Mesendoderm (in vitro differentiated cells): ENCODE measurements around the gene GIPC2.
"Not testable (repeated sequence)": the region's sequence is repeated elsewhere in the genome, so short reads cannot be mapped to it uniquely, and the experiment has no call there.

Experiments
- DNase-seq: peaks from one replicate; pipeline ENCODE4 v3.0.0; 2013
- H2AK5ac ChIP-seq: 2 replicates; pipeline ENCODE4 v1.6.1; 2013; ENCODE audit warnings: low read length, inconsistent platforms
- H2BK120ac ChIP-seq: 2 replicates; pipeline ENCODE4 v1.6.1; 2013; ENCODE audit warnings: low read depth, mild to moderate bottlenecking, low read length, moderate library complexity, mixed read lengths
- H2BK15ac ChIP-seq: replicated peaks from 2 replicates; pipeline ENCODE4 v1.6.1; 2013; ENCODE audit warnings: low read depth, mild to moderate bottlenecking, moderate library complexity
- H2BK5ac ChIP-seq: 2 replicates; pipeline ENCODE4 v1.6.1; 2013; ENCODE audit warnings: low read length, inconsistent platforms
- H3K18ac ChIP-seq: 2 replicates; pipeline ENCODE4 v1.6.1; 2013; ENCODE audit warnings: mild to moderate bottlenecking, low read length, mixed read lengths
- H3K23ac ChIP-seq: one replicate; pipeline ENCODE4 v1.6.1; 2013; ENCODE audit warnings: low read length
- H3K27ac ChIP-seq: 2 replicates; pipeline ENCODE4 v1.5.1; 2013; ENCODE audit warnings: low read depth, mild to moderate bottlenecking, inconsistent platforms, low read length, moderate library complexity
- H3K27me3 ChIP-seq: 2 replicates; pipeline ENCODE4 v1.6.1; 2013; ENCODE audit warnings: low read length, control low read depth, mild to moderate bottlenecking, inconsistent platforms; ENCODE audit not compliant: insufficient read depth, poor library complexity
- H3K36me3 ChIP-seq: 2 replicates; pipeline ENCODE4 v1.6.1; 2013; ENCODE audit warnings: low read length, inconsistent platforms; ENCODE audit not compliant: control insufficient read depth, insufficient read depth
- H3K4ac ChIP-seq: one replicate; pipeline ENCODE4 v1.6.1; 2013; ENCODE audit warnings: low read depth, mild to moderate bottlenecking, low read length, moderate library complexity
- H3K4me1 ChIP-seq: 2 replicates; pipeline ENCODE4 v1.6.1; 2013; ENCODE audit warnings: low read depth, low read length, inconsistent platforms; ENCODE audit not compliant: control insufficient read depth
- H3K4me2 ChIP-seq: 2 replicates; pipeline ENCODE4 v1.6.1; 2013; ENCODE audit warnings: low read length
- H3K4me3 ChIP-seq: 2 replicates; pipeline ENCODE4 v1.5.1; 2013; ENCODE audit warnings: mild to moderate bottlenecking, low read length
- H3K56ac ChIP-seq: one replicate; pipeline ENCODE4 v1.6.1; 2013; ENCODE audit warnings: low read length
- H3K79me1 ChIP-seq: 2 replicates; pipeline ENCODE4 v1.6.1; 2013; ENCODE audit warnings: low read length, inconsistent platforms
- H3K79me2 ChIP-seq: 2 replicates; pipeline ENCODE4 v1.6.1; 2013; ENCODE audit warnings: mild to moderate bottlenecking, low read length; ENCODE audit not compliant: control insufficient read depth, insufficient read depth
- H3K9ac ChIP-seq: 2 replicates; pipeline ENCODE4 v1.6.1; 2013; ENCODE audit warnings: low read length, inconsistent platforms
- H4K5ac ChIP-seq: one replicate; pipeline ENCODE4 v1.6.1; 2013; ENCODE audit warnings: low read length
- H4K8ac ChIP-seq: one replicate; pipeline ENCODE4 v1.6.1; 2013; ENCODE audit warnings: low read depth, mild to moderate bottlenecking, control low read depth, low read length, moderate library complexity
- WGBS: extraction: QIAGEN DNeasy Blood & Tissue Kit; methylation state at CpG from one replicate; pipeline ENCODE4 v1.1.7; 2013; ENCODE audit warnings: low lambda C conversion rate, missing lambda C conversion rate; ENCODE audit not compliant: insufficient coverage; ENCODE audit errors: extremely low coverage; 5-methylcytosine and 5-hydroxymethylcytosine counted together

GIPC2 gene

DNA sequence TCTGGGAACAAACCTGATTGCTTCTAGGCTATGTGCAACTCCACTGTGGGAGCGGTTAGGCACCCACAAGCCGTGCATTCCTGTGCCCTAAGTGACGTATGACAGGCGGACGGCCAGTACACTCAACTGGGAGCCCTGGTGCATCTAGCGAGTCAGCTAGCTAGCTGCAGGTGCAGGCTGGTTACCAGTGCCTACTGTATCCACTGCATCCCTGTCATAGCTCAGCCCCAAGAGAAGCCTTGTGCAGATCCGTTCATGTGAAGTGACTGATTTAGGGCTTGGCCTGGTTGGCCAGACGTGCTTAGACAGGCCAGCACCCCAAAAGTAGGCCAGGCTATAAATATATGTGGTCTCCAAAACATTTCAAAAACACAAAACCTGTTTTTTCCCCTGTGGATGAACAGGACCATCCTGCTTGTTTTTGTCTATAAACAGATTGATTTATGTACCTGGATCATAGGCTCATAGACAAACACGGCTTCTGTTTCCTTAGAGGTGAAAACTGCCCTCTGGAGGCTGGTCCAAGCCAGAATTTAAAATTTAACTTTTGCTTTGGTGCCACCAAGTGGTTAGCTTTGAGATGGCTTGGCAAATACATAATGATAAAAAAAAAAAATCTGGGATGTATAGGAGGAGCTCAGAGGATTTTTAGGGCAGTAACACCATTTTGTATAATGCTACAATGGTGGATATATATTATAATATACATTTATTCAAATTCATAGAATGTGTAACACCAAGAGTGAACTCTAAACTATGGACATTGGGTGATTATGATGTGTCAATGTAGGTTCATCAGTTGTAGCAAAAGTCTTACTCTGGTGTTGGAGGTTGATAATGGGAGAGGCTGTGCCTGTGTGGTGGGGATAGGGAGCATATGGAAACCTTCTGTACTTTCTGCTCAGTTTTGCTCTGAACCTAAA lies 68.5 kb downstream of the GIPC2 start:
- no peak overlapping the region for H3K9ac ChIP-seq

DNA sequence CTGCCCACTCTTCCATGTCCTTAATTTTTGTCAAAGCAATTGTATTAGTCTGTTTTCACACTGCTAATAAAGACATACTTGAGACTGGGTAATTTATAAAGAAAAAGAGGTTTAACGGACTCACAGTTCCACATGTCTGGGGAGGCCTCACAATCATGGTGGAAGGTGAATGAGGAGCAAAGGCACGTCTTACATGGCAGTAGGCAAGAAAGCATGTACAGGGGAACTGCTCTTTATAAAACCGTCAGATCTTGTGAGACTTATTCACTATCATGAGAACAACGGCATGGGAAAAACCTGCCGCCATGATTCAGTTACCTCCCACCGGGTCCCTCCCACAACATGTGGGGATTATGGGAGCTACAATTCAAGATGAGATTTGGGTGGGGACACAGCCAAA lies 74.7 kb downstream of the GIPC2 start:
- DNase-seq, H4K8ac ChIP-seq, H3K4me1 ChIP-seq, H3K9ac ChIP-seq, H2BK15ac ChIP-seq, H3K18ac ChIP-seq, H2AK5ac ChIP-seq, H4K5ac ChIP-seq, H3K4ac ChIP-seq, H2BK5ac ChIP-seq, H3K56ac ChIP-seq, H3K79me1 ChIP-seq, H3K4me3 ChIP-seq, H3K36me3 ChIP-seq, H3K27ac ChIP-seq, H3K79me2 ChIP-seq, H2BK120ac ChIP-seq, H3K4me2 ChIP-seq, H3K23ac ChIP-seq, H3K27me3 ChIP-seq: not testable (repeated sequence)
- no CpG with 5 or more reads among the region's 6 CpGs for WGBS

More for the DNA sequence above, 68.5 kb downstream of the GIPC2 start:
- no CpG with 5 or more reads among the region's 9 CpGs for WGBS
- H2AK5ac ChIP-seq = no peak overlapping the region
- H3K4me3 ChIP-seq = no peak overlapping the region
- H2BK5ac ChIP-seq = no peak overlapping the region
- H3K4me2 ChIP-seq = no peak overlapping the region
- peak overlapping the region; percentile 54 for H3K56ac ChIP-seq
- no peak overlapping the region for H4K8ac ChIP-seq
- H4K5ac ChIP-seq = no peak overlapping the region
- no peak overlapping the region for H2BK120ac ChIP-seq
- H3K18ac ChIP-seq = no peak overlapping the region
- no peak overlapping the region for H3K4ac ChIP-seq
- DNase-seq = peak; percentile 76
- H3K36me3 ChIP-seq = no peaks in the 10 kb centered on the region
- no peaks in the 10 kb centered on the region for H3K4me1 ChIP-seq
- no peaks in the 10 kb centered on the region for H3K27me3 ChIP-seq
- H3K23ac ChIP-seq = no peak overlapping the region
- H3K27ac ChIP-seq = no peak overlapping the region
- H3K79me1 ChIP-seq = no peaks in the 10 kb centered on the region
- no peak overlapping the region for H2BK15ac ChIP-seq
- H3K79me2 ChIP-seq = no peaks in the 10 kb centered on the region

DNA sequence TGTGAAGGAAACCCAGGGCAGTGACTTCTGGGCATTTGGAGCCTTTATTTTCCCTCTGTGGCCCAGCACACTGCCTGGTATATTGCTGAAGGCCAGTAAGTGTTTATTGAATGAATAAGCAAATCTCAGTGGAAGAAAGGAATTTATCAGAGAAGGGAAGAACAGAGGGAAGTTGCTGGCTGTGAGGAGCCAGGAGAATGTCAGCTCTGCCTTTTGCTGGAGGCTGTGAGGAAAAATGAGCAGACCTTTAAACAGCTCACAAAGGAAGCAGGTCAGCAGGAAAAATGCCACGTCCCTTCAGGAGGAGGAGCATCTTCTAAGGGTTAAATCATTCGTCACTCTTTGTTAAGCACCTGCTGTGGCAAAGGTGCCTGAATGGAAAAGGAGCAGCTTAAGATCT lies 75.9 kb downstream of the GIPC2 start:
- H3K9ac ChIP-seq = no peak overlapping the region
- H3K27ac ChIP-seq = no peak overlapping the region
- H4K8ac ChIP-seq = no peak overlapping the region
- DNase-seq = peak; percentile 51
- no peaks in the 10 kb centered on the region for H3K27me3 ChIP-seq
- no peak overlapping the region for H3K23ac ChIP-seq
- H2BK5ac ChIP-seq = no peak overlapping the region
- H3K56ac ChIP-seq = no peak overlapping the region
- no peak overlapping the region for H2AK5ac ChIP-seq
- WGBS = no CpG with 5 or more reads among the region's 2 CpGs
- no peaks in the 10 kb centered on the region for H3K79me1 ChIP-seq
- no peak overlapping the region for H4K5ac ChIP-seq
- no peak overlapping the region for H2BK120ac ChIP-seq
- H3K36me3 ChIP-seq = no peaks in the 10 kb centered on the region
- H3K4ac ChIP-seq = no peak overlapping the region
- no peak overlapping the region for H3K4me2 ChIP-seq
- no peaks in the 10 kb centered on the region for H3K79me2 ChIP-seq
- no peak overlapping the region for H3K4me3 ChIP-seq
- no peak overlapping the region for H3K18ac ChIP-seq
- no peak overlapping the region for H2BK15ac ChIP-seq
- H3K4me1 ChIP-seq = peaks cover 2% of the 10 kb centered on the region

DNA sequence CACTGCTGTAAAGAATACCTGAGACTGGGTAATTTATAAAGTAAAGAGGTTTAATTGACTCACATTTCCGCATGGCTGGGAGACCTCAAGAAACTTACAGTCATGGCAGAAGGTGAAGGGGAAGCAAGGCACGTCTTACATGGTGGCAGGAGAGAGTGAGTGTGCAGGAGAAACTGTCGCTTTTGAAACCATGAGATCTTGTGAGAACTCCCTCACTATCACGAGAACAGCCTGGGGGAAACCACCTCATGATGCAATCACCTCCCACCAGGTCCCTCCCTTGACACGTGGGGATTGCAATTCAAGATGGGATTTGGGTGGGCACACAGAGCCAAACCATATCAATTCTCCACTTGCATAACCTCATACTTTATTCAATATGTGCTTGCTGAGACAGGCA lies 76.6 kb downstream of the GIPC2 start:
- DNase-seq = no peak
- no peak overlapping the region for H3K18ac ChIP-seq
- H3K4ac ChIP-seq = no peak overlapping the region
- H3K23ac ChIP-seq = no peak overlapping the region
- H2BK15ac ChIP-seq = no peak overlapping the region
- no CpG with 5 or more reads among the region's 5 CpGs for WGBS
- H4K5ac ChIP-seq = no peak overlapping the region
- H3K27ac ChIP-seq = no peak overlapping the region
- no peak overlapping the region for H3K56ac ChIP-seq
- H3K79me1 ChIP-seq = no peaks in the 10 kb centered on the region
- no peaks in the 10 kb centered on the region for H3K79me2 ChIP-seq
- no peak overlapping the region for H3K9ac ChIP-seq
- no peak overlapping the region for H2BK120ac ChIP-seq
- H3K4me1 ChIP-seq = peaks cover 2% of the 10 kb centered on the region
- no peaks in the 10 kb centered on the region for H3K27me3 ChIP-seq
- H3K4me2 ChIP-seq = no peak overlapping the region
- no peak overlapping the region for H2AK5ac ChIP-seq
- no peak overlapping the region for H2BK5ac ChIP-seq
- no peaks in the 10 kb centered on the region for H3K36me3 ChIP-seq
- no peak overlapping the region for H4K8ac ChIP-seq
- no peak overlapping the region for H3K4me3 ChIP-seq

DNA sequence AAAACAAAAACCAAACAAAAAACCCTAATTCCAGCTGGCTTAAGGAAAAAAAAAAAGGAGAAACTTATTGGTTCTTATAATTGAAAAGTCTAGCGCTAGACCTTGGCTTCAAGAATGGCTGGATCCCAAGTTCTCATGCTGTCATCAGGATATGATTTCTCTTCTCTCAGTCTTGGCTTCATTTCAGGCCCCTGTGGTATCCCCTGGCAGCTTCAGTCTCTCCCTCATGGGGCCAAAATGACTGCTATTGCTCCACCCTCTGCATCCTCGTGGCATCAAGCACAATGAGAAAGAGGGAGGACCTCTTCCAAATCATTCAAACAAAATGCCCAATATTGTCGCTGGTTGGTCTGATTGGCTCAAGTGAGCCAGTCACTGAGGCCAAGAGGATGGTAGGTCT lies 80.7 kb downstream of the GIPC2 start:
- Histone ChIP-seq H2BK15ac (no peak overlapping the region), H4K8ac (no peak overlapping the region), H3K4me3 (no peak overlapping the region), H3K4ac (no peak overlapping the region), H3K36me3 (no peaks in the 10 kb centered on the region), H3K18ac (no peak overlapping the region), H3K27me3 (no peaks in the 10 kb centered on the region), H2BK120ac (no peak overlapping the region), H3K79me2 (no peaks in the 10 kb centered on the region), H4K5ac (no peak overlapping the region), H3K4me1 (peaks cover 2% of the 10 kb centered on the region), H3K23ac (no peak overlapping the region), H2AK5ac (no peak overlapping the region), H3K9ac (no peak overlapping the region), H2BK5ac (no peak overlapping the region), H3K79me1 (no peaks in the 10 kb centered on the region), H3K4me2 (no peak overlapping the region), H3K56ac (no peak overlapping the region), H3K27ac (no peak overlapping the region)
- WGBS = no CpG with 5 or more reads among the region's 3 CpGs
- no peak for DNase-seq
